GM04504 (cell line): Measurements from ENCODE around the gene OLFM1.

Experiments
- DNase-seq: peaks from one replicate; pipeline ENCODE4 v3.0.0-alpha.2; 2012; ENCODE audit warnings: low read depth

Gene OLFM1

DNA sequence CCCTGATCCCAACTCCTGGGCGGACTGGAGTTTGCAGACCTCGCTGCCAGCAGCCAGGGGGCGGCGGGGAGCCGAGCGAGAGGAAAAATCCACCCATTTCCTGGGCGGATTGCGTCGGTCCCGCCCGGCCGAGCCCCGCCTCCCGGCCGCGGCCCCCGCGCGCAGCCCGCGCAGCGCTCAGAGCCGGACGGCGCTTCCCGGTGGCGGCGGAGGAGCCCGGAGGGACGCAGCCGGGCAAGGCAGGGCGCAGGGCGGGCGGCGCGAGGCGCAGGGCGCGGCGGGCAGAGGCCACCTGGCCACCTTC is at the start of gene OLFM1:
TSS of gene OLFM1 (plus strand) at position 180 of the 304 bp plus-strand sequence. CDS start 322 bp downstream, outside the sequence.
- DNase-seq, result peak; percentile 28

- DNase-seq, result no peak
Measured at GRCh38 chr9:135038331-135038730, 49.1 kb upstream of the OLFM1 start.

DNA sequence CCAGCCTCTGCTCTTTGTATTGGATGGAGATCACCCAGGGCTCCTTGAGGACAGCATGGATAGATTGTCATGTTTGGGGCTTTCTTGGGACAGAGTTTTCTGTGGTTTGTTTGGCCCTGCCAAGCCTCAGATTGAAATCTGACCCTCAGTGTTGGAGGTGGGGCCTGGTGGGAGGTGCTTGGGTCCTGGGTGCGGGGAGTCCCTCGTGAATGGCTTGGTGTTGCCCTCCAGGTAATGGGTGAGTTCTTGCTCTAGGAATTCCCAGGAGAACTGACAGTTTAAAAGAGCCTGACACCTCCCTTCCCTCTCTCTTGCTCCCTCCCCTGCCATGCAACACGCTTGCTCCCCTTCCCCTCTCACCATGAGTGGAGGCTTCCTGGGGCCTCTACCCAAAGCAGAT is 48.6 kb upstream of the OLFM1 start:
- DNase-seq, result no peak

GRCh38 chr9:135039266-135039870 is 48.1 kb upstream of the OLFM1 start:
- no peak for DNase-seq

GRCh38 chr9:135039916-135040645 is 47.4 kb upstream of the OLFM1 start:
- DNase-seq, result no peak

GRCh38 chr9:135040892-135041291 is 46.6 kb upstream of the OLFM1 start:
- DNase-seq, result no peak

GRCh38 chr9:135043345-135043744 is 44.1 kb upstream of the OLFM1 start:
- DNase-seq, result no peak

DNA sequence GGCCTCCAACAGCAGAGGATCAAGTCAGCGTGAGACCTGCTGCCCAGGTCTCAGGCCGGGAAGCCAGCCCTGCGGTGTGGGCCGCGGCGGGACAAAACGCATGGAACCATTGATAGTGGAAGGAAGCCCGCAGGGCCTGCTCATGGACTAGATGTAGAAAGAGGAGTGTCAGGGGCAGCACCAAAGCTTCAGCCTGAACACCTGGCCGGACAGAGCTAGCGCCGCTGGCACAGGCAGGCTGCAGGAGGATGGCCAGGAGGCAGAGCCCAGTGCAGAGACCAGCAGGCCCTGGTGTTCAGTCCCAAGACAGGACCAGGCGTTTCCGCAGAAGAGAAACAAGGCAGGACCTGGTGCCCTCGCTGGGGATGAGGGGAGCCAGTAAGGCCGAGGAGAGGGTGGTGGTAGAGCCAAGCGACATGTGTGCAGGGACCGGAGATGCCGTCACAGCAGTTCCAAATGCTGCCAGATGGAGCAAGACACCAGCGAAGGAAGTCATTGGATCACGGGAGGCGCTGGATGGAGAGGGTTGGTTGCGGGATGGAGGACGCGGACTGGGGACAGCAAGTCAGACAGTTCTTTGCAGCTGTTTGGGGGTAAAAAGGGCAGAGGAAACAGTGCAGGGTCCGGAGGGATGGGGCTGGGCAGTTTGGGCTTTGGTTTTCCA is 42.1 kb upstream of the OLFM1 start:
- DNase-seq, result no peak

- no peak for DNase-seq
Measured at GRCh38 chr9:135045928-135046738, 41.3 kb upstream of the OLFM1 start.

GRCh38 chr9:135046739-135047350 is 40.6 kb upstream of the OLFM1 start:
- DNase-seq, result no peak

GRCh38 chr9:135047521-135047920 is 39.9 kb upstream of the OLFM1 start:
- DNase-seq, result no peak

GRCh38 chr9:135048046-135048757 is 39.3 kb upstream of the OLFM1 start:
- no peak for DNase-seq

DNA sequence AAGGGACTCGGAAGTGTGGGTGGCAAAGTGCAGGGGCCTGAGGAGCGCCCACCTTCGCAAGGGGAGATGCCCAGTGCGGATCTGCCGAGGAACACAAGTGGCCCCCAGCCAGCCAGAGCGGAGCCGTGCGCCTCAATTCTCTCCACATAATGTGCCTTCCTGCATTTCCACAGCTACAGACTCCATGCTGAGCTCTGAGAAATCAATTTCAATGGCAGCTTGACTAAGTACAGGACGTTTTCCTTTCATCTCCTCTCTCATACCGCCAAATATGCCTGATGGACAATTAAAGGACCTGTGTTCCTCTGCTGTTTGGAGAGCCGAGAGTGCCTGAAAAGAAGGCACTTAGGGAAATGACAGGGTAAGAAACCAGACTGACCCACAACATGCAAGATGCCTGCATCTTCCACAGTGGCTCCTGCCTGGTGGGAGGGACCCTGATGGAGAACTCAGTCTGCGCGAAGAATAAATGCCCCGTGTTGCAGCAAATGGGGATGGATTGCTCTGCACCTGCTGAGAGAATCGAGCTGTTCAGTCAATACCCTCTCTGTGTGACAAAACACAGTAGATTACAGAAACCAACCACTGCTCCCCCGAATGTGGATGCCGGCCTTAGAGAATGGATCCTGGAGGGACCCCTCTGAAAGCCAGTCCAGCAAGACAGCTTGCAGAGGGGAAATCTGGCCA is 38.6 kb upstream of the OLFM1 start:
- no peak for DNase-seq

DNA sequence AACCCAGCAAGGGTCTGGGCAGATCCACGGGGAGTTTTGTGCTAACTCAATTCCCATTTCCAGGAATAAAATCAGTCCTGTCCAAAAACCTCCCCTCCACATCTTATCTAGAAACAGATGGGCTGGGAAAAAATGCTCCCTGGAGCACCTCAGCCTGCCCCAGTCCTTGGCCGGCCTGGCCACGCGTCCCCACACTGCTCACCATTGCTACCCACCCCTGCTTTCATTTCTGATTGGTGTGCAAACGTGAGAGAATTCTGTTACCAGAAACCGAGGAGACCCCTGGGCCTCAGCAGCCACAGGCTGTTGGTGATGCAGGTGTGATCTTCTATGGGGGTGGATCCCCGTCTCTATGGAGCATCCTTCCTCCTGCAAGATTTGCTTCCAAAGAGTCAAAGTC is 38.0 kb upstream of the OLFM1 start:
- no peak for DNase-seq

DNA sequence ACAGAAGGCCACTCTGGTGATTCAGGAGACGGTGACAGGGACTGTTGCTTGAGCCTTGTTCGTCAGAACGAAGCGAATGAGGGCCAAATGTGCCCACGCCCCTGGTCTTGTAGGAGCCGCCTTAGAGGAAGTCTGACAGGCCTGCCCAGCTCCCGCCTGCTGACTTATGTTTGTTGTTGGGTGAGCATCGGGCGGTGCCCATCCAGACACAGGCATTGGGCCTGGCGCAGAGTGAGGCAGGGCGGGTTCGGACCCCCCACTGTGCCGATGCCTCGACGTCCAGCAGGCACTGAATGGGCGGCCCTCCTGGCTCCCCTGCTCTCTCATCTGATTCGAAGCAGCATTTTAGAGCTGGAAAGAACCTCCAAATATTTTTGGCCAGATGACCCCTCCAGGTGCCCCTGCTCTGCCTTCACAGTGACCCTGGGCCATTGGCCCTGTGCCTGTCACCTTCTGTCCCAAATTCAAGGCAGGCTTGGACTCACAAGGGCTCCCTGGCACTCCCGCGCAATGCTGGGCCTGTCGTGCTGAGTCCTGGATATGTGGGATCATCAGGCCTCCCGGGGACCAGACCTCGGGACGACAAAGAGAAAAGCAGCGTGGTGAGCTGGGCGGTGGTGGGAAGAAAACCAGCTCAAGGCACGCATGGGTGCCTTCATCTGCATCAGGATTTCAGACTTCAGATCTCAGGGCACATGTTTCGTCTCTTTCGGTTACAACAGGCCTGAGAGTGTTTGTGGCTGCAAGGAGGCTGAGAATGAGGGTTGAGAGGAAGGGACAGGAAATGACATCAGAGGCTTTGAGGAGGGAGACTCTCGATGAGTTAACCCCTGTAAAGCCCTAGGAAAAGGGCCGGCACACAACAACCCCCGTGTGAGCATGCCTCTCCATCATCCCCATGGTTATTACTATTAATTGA is 37.1 kb upstream of the OLFM1 start:
- DNase-seq, result no peak

- no peak for DNase-seq
Measured at GRCh38 chr9:135051316-135052038, 36.0 kb upstream of the OLFM1 start.

DNA sequence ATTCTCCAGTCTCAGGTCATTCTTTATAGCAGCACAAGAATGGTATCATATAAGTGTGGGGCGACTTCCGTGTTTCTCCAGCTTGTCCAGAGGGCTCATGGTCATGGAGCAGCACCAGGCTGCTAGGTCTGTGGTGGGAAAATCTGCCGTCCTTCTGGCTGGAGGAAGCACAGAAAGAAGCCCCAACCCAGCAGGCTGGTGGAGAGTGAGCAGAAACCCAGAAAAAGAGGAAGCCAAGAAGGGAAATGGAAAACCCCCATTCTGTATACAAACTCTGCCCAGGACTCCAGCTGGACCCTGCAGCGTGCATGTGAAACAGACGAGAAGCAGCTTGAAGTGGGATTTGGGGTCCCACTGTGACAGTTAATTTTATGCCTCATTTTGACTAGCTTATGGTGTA is 34.3 kb upstream of the OLFM1 start:
- no peak for DNase-seq

- no peak for DNase-seq
Measured at GRCh38 chr9:135055181-135055580, 32.3 kb upstream of the OLFM1 start.

DNA sequence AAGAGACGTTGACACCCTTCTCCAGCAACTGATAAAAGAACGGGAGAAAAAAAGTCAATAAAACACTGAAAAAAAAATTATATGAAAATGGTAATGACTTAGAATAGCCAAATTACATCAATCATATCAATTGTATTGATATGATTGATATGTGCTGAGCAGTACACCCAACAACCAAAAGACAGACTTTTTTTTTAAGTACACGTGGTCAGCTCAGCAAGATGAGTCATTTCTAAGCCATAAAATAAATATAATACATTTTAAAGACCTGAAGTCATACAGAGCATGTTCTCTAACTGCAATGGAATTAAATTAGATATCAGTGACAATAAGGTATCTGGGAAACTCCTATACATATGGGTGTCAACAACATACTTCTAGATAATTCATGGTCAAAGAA is 30.9 kb upstream of the OLFM1 start:
- no peak for DNase-seq
